ENCODE measurements around the gene BRD7.

The BRD7 gene

GRCh38 chr16:50303041-50303604 lies 65.7 kb downstream of the BRD7 start:
- Histone ChIP-seq H3K9me3 (ENCODE audit: insufficient read depth, low read length) (no peaks in the 10 kb centered on the region), H3F3A (ENCODE audit: insufficient read depth) (no peaks in the 10 kb centered on the region), H3K4me3 (ENCODE audit: insufficient read depth, low read length, poor library complexity, severe bottlenecking) (no peak overlapping the region), H2AFZ (ENCODE audit: low read depth, low read length, severe bottlenecking) (no peak overlapping the region), H3K4me2 (ENCODE audit: low read depth, low read length, poor library complexity, severe bottlenecking) (no peak overlapping the region), H3K79me2 (ENCODE audit: insufficient read depth, low read length) (no peaks in the 10 kb centered on the region), H3K27ac (ENCODE audit: low read depth, low read length) (no peak overlapping the region), H3K36me3 (ENCODE audit: low read length) (no peaks in the 10 kb centered on the region), H4K20me1 (ENCODE audit: low read depth, low read length) (no peaks in the 10 kb centered on the region), H3K27me3 (ENCODE audit: low read length) (no peaks in the 10 kb centered on the region), H3K9me2 (replicated peaks; ENCODE audit: insufficient read depth, low read length) (no peaks in the 10 kb centered on the region), H3K9ac (ENCODE audit: low read length) (no peak overlapping the region)
- TF ChIP-seq EZH2phosphoT487 (conservative IDR thresholded peaks at IDR 0.05; ENCODE audit: low read length) (no peak), CTCF (IDR thresholded peaks at IDR 0.05; ENCODE audit: insufficient read depth, low read length, poor library complexity, severe bottlenecking) (no peak)

- H3K27me3 ChIP-seq (ENCODE audit: low read length), result no peaks in the 10 kb centered on the region
- no peak overlapping the region for H3K27ac ChIP-seq (ENCODE audit: low read depth, low read length)
- no peaks in the 10 kb centered on the region for H3K36me3 ChIP-seq (ENCODE audit: low read length)
- H3K4me2 ChIP-seq (ENCODE audit: low read depth, low read length, poor library complexity, severe bottlenecking), result no peak overlapping the region
- no peaks in the 10 kb centered on the region for H3K9me2 ChIP-seq (replicated peaks; ENCODE audit: insufficient read depth, low read length)
- no peak overlapping the region for H3K9ac ChIP-seq (ENCODE audit: low read length)
- H3K79me2 ChIP-seq (ENCODE audit: insufficient read depth, low read length), result no peaks in the 10 kb centered on the region
- H3K9me3 ChIP-seq (ENCODE audit: insufficient read depth, low read length), result no peaks in the 10 kb centered on the region
- no peaks in the 10 kb centered on the region for H3F3A ChIP-seq (ENCODE audit: insufficient read depth)
- TF ChIP-seq CTCF (IDR thresholded peaks at IDR 0.05; ENCODE audit: insufficient read depth, low read length, poor library complexity, severe bottlenecking) (no peak), EZH2phosphoT487 (conservative IDR thresholded peaks at IDR 0.05; ENCODE audit: low read length) (no peak)
- H4K20me1 ChIP-seq (ENCODE audit: low read depth, low read length), result no peaks in the 10 kb centered on the region
- no peak overlapping the region for H3K4me3 ChIP-seq (ENCODE audit: insufficient read depth, low read length, poor library complexity, severe bottlenecking)
- H2AFZ ChIP-seq (ENCODE audit: low read depth, low read length, severe bottlenecking), result no peak overlapping the region
Observed at GRCh38 chr16:50302472-50303005, 66.2 kb downstream of the BRD7 start.

GRCh38 chr16:50301626-50302471 lies 66.9 kb downstream of the BRD7 start:
- no peak overlapping the region for H3K9ac ChIP-seq (ENCODE audit: low read length)
- no peak overlapping the region for H3K4me2 ChIP-seq (ENCODE audit: low read depth, low read length, poor library complexity, severe bottlenecking)
- no peaks in the 10 kb centered on the region for H3K36me3 ChIP-seq (ENCODE audit: low read length)

More at GRCh38 chr16:50301626-50302471, 66.9 kb downstream of the BRD7 start:
- H3K79me2 ChIP-seq (ENCODE audit: insufficient read depth, low read length), result no peaks in the 10 kb centered on the region
- H4K20me1 ChIP-seq (ENCODE audit: low read depth, low read length), result no peaks in the 10 kb centered on the region
- H3K9me2 ChIP-seq (replicated peaks; ENCODE audit: insufficient read depth, low read length), result no peaks in the 10 kb centered on the region
- H2AFZ ChIP-seq (ENCODE audit: low read depth, low read length, severe bottlenecking), result no peak overlapping the region
- H3F3A ChIP-seq (ENCODE audit: insufficient read depth), result no peaks in the 10 kb centered on the region
- H3K27ac ChIP-seq (ENCODE audit: low read depth, low read length), result no peak overlapping the region
- H3K4me3 ChIP-seq (ENCODE audit: insufficient read depth, low read length, poor library complexity, severe bottlenecking), result no peak overlapping the region
- no peaks in the 10 kb centered on the region for H3K27me3 ChIP-seq (ENCODE audit: low read length)
- TF ChIP-seq CTCF (IDR thresholded peaks at IDR 0.05; ENCODE audit: insufficient read depth, low read length, poor library complexity, severe bottlenecking), result no peak
- TF ChIP-seq EZH2phosphoT487 (conservative IDR thresholded peaks at IDR 0.05; ENCODE audit: low read length), result no peak
- H3K9me3 ChIP-seq (ENCODE audit: insufficient read depth, low read length), result no peaks in the 10 kb centered on the region
